ENCODE results near the gene AEBP2.

GRCh38 chr12:19496219-19496878, 57.1 kb downstream of the AEBP2 start:
- TF ChIP-seq CTCF (IDR thresholded peaks at IDR 0.05 in 4 of 5, conservative IDR thresholded peaks at IDR 0.05 in 1 of 5) (no peak), POLR2A (IDR thresholded peaks at IDR 0.05) (no peak)

Data from gastrocnemius medialis (tissue), 4 donors.